ENCODE data around the gene CT45A1.
"Not testable (repeated sequence)": the region's sequence is repeated elsewhere in the genome, so short reads cannot be mapped to it uniquely, and the experiment has no call there.

The CT45A1 gene, protein sequence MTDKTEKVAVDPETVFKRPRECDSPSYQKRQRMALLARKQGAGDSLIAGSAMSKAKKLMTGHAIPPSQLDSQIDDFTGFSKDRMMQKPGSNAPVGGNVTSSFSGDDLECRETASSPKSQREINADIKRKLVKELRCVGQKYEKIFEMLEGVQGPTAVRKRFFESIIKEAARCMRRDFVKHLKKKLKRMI

DNA sequence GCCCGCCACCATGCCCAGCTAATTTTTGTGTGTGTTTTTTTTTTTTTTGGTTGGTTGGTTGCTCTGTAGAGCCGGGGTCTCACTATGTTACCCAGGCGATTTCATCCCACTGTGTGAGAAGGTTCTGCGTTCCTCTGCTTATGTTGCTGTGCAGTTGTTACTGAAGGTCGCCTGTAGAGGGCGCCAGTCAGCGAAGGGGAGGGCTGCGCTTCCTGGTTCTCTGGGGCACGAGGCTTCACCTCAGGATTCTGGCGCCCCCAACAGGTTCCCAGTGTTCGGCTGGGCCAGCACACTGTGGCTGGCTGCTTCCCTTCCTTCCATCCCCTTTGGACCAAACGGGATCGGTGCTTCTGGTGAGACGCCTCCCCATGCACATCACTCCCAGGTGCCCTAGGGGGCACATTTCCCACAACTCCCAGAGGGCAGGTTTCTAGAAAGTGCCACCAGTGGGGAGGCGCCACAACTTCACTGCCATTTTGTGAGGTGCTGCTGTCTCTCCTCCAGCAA lies at the start of gene CT45A1:
Gene CT45A1, plus strand, starts transcription at position 457 of the 507 bp plus-strand sequence. CDS start 5,302 bp downstream, outside the sequence.
- DNase-seq (ENCODE audit: low spot score), result not testable (repeated sequence)

DNA sequence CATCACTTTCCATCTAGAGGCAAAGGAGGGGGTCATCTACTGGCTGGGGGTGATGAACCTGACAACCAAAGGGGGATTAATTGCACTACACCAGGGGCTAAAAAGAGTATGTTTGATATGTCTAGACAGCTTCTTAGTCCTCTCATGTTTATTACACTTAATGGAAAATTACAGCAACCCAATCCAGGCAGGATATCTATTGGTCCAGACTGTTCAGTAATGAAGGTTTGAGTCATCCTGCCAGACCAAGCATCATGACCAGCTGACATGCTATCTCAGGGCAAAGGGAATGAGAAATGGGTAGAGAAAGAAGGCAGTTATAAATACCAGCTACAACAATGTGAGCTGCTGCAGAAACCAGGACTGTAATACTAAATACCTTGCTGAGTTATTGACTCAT lies 40.5 kb upstream of the CT45A1 start:
- DNase-seq (ENCODE audit: low spot score), result not testable (repeated sequence)

DNA sequence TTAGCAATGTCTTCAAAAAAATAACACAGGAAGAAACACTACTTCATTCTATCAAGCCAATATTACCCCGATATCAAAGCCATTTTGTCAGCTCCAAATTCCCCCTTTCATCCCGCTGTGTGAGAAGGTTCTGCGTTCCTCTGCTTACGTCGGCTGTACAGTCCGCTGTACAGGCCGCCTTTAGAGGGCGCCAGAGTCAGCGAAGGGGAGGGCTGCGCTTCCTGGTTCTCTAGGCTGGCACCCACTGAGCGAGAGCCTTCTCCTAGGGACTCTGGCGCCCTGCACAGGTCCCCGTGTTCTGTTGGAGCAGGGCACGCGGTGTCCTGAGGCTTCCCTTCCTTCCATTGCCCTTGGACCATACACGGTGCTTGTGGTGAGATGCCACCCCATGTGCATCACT lies 25.3 kb upstream of the CT45A1 start:
- no peak for DNase-seq (ENCODE audit: low spot score)

DNA sequence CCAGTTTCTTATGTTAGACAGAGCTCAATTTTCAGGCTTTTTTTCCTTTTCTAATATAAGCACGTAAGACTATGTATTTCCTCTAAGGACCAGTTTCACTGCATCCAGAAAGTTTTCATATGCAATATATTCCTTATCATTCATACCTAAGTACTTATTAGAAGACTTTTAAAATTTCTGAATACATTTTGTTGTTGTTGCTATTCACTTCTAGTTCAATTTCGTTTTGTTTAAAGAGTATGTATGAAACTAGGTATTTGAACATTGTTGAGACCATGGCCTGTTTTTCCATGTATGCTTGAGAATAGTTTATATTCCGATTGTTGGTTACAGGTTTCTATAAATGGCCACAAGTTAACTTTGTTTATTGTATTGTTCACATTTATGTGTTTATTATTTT lies 18.0 kb upstream of the CT45A1 start:
- no peak for DNase-seq (ENCODE audit: low spot score)

DNA sequence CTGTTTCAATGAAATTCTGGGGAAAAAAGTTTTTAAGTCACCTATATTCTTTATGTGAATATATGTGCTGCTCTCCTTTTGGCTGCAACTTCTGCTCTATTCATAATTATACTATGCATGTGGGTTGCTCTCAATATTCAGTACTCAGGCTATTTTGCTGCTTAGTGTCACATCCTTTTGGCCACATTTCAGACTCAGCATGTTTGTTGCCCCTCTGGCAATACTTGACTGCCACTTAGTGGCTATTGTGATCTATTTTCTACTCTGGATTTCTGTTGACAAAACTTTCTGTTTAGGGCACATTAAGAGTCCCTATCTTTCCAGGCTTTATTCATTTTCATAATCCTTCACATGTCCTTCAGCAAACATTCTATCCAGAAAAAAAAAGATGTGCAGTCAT lies 15.8 kb upstream of the CT45A1 start:
- no peak for DNase-seq (ENCODE audit: low spot score)

DNA sequence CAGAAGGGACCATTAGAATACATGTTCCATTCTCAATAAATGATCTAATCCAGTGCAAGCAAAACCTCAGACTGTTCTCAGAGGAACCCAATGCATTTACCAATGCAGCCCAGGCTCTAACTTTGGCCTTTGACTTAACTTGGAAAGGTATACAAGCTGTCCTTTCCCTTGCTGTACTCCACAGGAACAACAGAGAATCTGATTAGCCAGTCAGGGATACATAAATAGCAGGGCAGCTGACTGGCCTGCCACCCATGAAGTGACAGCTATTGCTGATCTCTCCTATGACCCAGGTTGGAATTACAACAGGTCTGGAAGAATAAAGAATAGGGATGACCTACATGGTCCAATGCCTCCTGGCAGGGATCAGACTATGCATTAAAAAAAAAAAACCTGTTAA lies 14.5 kb upstream of the CT45A1 start:
- DNase-seq (ENCODE audit: low spot score), result no peak

DNA sequence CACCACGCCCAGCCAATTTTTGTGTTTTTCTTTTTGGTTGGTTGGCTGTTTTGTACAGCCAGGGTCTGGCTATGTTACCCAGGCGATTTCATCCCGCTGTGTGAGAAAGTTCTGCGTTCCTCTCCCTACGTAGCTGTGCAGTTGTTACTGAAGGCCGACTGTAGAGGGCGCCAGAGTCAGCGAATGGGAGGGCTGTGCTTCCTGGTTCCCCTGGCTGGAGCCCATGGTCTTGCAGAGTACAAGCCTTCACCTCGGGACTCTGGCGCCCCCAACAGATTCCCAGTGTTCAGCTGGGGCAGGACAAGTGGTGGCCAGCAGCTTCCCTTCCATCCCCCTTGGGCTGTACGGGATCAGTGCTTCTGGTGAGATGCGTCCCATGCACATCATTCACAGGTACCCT lies 5.6 kb upstream of the CT45A1 start:
- DNase-seq (ENCODE audit: low spot score), result no peak

DNA sequence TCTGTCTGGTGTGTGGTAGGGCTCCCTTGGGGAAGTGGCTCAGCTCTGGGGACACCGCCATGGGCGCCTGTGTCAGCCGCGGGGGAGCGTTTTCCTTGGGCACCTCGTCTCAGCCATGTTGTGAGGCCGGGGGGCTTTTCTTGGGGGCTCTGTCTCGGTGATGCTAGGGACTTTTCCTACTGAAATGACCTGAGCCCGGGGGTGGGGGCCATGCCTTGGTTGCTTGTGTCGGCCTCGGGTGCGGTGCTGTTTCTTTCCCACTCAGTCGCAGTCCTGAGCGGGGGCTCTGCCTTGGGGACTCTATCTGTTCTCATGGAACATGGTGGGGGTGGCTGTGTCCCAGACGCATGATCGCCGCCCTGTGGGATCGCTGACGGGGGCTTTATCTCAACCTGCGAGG lies 356 bp downstream of the CT45A1 start:
- DNase-seq (ENCODE audit: low spot score), result no peak

DNA sequence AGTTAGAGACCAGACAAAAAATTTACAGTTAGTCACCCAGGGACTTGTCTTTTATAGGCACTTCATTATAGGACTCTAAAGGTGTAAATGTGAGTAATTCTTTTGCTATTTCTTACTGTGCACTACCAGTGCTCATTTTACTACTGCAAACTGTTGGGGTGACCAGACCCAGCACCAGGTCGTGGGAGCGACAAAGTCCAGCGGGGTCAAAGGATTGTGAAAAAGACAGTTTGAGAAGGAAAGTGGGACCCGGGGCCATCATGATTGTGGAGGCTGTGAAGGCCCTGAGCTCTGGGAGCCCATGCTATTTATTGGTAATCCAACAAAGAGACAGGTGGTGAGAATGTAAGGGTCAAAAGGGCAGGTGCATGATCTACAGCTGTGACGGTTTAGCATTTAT lies 21.2 kb downstream of the CT45A1 start:
- DNase-seq (ENCODE audit: low spot score), result not testable (repeated sequence)

DNA sequence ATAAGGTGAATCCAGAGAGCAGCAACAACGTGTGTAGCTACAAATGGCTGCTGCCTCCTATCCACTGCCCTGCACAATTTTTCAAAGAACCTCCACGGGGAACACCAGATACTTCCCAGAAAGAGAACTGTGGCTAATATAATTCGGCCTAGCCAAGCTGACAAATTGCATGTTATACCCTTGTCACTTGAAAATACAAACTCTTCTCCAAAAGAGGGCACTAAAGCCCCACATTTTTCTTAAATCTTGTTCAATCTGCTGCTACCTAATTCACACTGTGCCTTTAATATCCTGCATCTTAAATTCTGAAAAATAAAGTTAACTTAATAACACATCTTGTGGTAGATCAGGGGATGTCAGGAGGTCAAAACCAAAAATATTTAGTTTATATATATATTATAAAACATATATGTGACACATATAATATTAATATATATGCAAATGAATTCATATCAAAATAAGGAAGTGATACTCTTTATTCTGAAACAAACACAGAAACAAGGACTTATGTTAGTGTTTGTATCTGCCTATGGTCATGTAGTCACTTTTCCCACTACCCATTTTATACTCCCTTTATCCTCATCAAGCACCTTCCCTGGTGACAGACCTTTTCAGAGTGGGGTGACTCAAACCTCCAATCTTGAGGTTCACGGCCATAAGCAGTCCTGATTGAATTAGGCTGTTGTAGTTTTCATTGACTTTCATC lies 24.1 kb downstream of the CT45A1 start:
- DNase-seq (ENCODE audit: low spot score), result no peak

DNA sequence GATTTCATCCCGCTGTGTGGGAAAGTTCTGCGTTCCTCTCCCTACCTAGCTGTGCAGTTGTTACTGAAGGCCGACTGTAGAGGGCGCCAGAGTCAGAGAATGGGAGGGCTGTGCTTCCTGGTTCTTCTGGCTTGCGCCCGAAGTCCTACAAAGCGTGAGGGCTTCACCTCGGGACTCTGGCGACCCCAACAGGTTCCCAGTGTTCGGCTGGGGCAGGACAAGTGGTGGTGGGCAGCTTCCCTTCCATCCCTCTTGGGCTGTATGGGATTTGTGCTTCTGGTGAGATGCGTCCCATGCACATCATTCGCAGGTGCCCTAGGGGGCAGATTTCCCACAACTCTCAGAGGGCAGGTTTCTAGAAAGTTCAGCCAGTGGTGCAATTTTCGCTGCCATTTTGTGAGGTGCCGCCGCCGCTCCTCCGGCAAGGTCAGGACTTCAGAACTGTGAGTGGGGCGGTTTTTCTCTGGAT lies 27.3 kb downstream of the CT45A1 start:
- DNase-seq (ENCODE audit: low spot score), result no peak

DNA sequence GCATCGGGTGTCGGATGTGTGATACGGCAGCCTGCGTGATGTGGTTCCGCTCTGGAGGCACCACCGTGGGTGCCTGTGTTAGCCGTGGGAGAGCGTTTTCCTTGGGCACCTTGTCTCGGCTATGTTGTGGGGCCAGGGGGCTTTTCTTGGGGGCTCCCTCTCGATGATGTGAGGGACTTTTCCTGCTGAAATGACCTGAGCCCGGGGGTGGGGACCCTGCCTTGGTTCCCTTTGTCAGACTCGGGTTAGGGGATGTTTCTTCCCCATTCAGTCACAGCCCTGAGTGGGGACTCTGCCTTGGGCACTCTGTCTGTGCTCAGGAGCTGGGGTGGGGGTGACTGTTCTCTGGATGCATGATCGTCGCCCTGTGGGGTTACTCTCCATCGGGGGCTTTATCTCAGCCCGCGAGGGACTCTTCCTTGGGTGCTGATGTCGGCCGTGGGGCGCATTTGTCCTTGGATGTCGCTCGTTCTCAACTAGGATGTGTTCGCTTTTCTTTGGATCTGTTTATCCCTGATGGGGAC lies 27.8 kb downstream of the CT45A1 start:
- DNase-seq (ENCODE audit: low spot score), result no peak

DNA sequence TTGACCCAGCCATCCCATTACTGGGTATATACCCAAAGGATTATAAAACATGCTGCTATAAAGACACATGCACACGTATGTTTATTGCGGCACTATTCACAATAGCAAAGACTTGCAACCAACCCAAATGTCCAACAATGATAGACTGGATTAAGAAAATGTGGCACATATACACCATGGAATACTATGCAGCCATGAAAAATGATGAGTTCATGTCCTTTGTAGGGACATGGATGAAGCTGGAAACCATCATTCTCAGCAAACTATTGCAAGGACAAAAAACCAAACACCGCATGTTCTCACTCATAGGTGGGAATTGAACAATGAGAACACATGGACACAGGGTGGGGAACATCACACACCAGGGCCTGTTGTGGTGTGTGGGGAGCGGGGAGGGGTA lies 31.3 kb downstream of the CT45A1 start:
- not testable (repeated sequence) for DNase-seq (ENCODE audit: low spot score)

DNA sequence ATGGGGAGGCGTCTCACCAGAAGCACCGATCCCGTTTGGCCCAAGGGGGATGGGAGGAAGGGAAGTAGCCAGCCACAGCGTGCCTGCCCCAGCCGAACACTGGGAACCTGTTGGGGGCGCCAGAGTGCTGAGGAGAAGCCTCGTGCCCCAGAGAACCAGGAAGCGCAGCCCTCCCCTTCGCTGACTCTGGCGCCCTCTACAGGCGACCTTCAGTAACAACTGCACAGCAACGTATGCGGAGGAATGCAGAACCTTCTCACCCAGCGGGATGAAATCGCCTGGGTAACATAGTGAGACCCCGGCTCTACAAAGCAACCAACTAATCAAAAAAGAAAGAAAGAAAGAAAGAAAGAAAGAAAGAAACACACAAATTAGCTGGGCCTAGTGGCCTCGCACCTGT lies 54.7 kb downstream of the CT45A1 start, which contains the start of gene CT45A3:
Gene CT45A3, minus strand, starts transcription at position 101 of the 400 bp plus-strand sequence. CDS start 3,747 bp downstream, outside the sequence.
- DNase-seq (ENCODE audit: low spot score), result not testable (repeated sequence)
